ENCODE data around the gene CAV1.

The CAV1 gene

GRCh38 chr7:116530107-116530820, 5.4 kb downstream of the CAV1 start:
- no peak for DNase-seq (ENCODE audit: low read depth in 2 of 2)

- no peak for DNase-seq (ENCODE audit: low read depth in 2 of 2)
Observed at GRCh38 chr7:116532102-116532688, 7.4 kb downstream of the CAV1 start.

- no peak for DNase-seq (ENCODE audit: low read depth in 2 of 2)
Observed at GRCh38 chr7:116534790-116535189, 10.0 kb downstream of the CAV1 start.

- DNase-seq (ENCODE audit: low read depth in 2 of 2): no peak
Observed at GRCh38 chr7:116535416-116535815, 10.6 kb downstream of the CAV1 start.

GRCh38 chr7:116538138-116538537, 13.3 kb downstream of the CAV1 start:
- DNase-seq (ENCODE audit: low read depth in 2 of 2): no peak

GRCh38 chr7:116539879-116540278, 15.0 kb downstream of the CAV1 start:
- no peak for DNase-seq (ENCODE audit: low read depth in 2 of 2)

GRCh38 chr7:116540743-116541142, 15.9 kb downstream of the CAV1 start:
- DNase-seq (ENCODE audit: low read depth in 2 of 2): no peak

GRCh38 chr7:116541951-116542350, 17.1 kb downstream of the CAV1 start:
- DNase-seq (ENCODE audit: low read depth in 2 of 2): no peak

GRCh38 chr7:116542618-116543017, 17.8 kb downstream of the CAV1 start:
- DNase-seq (ENCODE audit: low read depth in 2 of 2): no peak

- no peak for DNase-seq (ENCODE audit: low read depth in 2 of 2)
Observed at GRCh38 chr7:116543664-116544063, 18.8 kb downstream of the CAV1 start.

- no peak for DNase-seq (ENCODE audit: low read depth in 2 of 2)
Observed at GRCh38 chr7:116544487-116544886, 19.7 kb downstream of the CAV1 start.

- no peak for DNase-seq (ENCODE audit: low read depth in 2 of 2)
Observed at GRCh38 chr7:116545411-116545993, 20.7 kb downstream of the CAV1 start.

- no peak for DNase-seq (ENCODE audit: low read depth in 2 of 2)
Observed at GRCh38 chr7:116546054-116546453, 21.2 kb downstream of the CAV1 start.

GRCh38 chr7:116546916-116547315, 22.1 kb downstream of the CAV1 start:
- DNase-seq (ENCODE audit: low read depth in 2 of 2): no peak

GRCh38 chr7:116547347-116547746, 22.5 kb downstream of the CAV1 start:
- DNase-seq (ENCODE audit: low read depth in 2 of 2): no peak

GRCh38 chr7:116548506-116548905, 23.7 kb downstream of the CAV1 start:
- DNase-seq (ENCODE audit: low read depth in 2 of 2): no peak

- no peak for DNase-seq (ENCODE audit: low read depth in 2 of 2)
Observed at GRCh38 chr7:116549370-116549769, 24.5 kb downstream of the CAV1 start.

GRCh38 chr7:116551692-116552091, 26.9 kb downstream of the CAV1 start:
- DNase-seq (ENCODE audit: low read depth in 2 of 2): no peak

- no peak for DNase-seq (ENCODE audit: low read depth in 2 of 2)
Observed at GRCh38 chr7:116552602-116553001, 27.8 kb downstream of the CAV1 start.

GRCh38 chr7:116553168-116553964, 28.5 kb downstream of the CAV1 start:
- no peak for DNase-seq (ENCODE audit: low read depth in 2 of 2)

GRCh38 chr7:116554436-116554835, 29.6 kb downstream of the CAV1 start:
- no peak for DNase-seq (ENCODE audit: low read depth in 2 of 2)

- no peak for DNase-seq (ENCODE audit: low read depth in 2 of 2)
Observed at GRCh38 chr7:116554911-116555310, 30.1 kb downstream of the CAV1 start.
